SK-N-SH treated with all-trans-retinoic acid at 6 μM for 48 hours (cell line): ENCODE measurements around the gene TTC34.

ENCODE experiments used
- ATAC-seq: fragments of 200-7000 bp; cut with Tn5 transposase; 3 replicates; pipeline ENCODE4 v1.9.1; 2020; ENCODE audit warnings: mild to moderate bottlenecking, moderate library complexity
- CSDC2 ChIP-seq: fragments of 250-450 bp; sonication (Bioruptor Pico); IDR thresholded peaks from 2 replicates; pipeline ENCODE4 v1.5.0; 2020; ENCODE audit warnings: mild to moderate bottlenecking, moderate library complexity
- ISL1 ChIP-seq: fragments of 250-450 bp; sonication (Bioruptor Pico); IDR thresholded peaks from 2 replicates; pipeline ENCODE4 v2.1.2; 2022; ENCODE audit warnings: mild to moderate bottlenecking, moderate library complexity
- OSR1 ChIP-seq: fragments of 250-450 bp; sonication (Bioruptor Pico); IDR thresholded peaks from 2 replicates; pipeline ENCODE4 v1.8.0; 2022; ENCODE audit warnings: moderate library complexity, mild to moderate bottlenecking, inconsistent platforms
- RARB ChIP-seq: fragments of 250-450 bp; sonication (Bioruptor Pico); IDR thresholded peaks from 2 replicates; pipeline ENCODE4 v1.8.0; 2021; ENCODE audit warnings: mild to moderate bottlenecking, moderate library complexity
- SNAI2 ChIP-seq: fragments of 250-450 bp; sonication (Bioruptor Pico); IDR thresholded peaks from 2 replicates; pipeline ENCODE4 v1.5.0; 2020; ENCODE audit warnings: mild to moderate bottlenecking, moderate library complexity
- TCF4 ChIP-seq: fragments of 250-450 bp; sonication (Bioruptor Pico); IDR thresholded peaks from 2 replicates; pipeline ENCODE4 v1.8.0; 2021; ENCODE audit warnings: mild to moderate bottlenecking, moderate library complexity, borderline replicate concordance
- TOX ChIP-seq: fragments of 250-450 bp; sonication (Bioruptor Pico); IDR thresholded peaks from 2 replicates; pipeline ENCODE4 v1.8.0; 2021; ENCODE audit warnings: mild to moderate bottlenecking, moderate library complexity, borderline replicate concordance
- TSHZ2 ChIP-seq: fragments of 250-450 bp; sonication (Bioruptor Pico); IDR thresholded peaks from 2 replicates; pipeline ENCODE4 v1.5.0; 2020; ENCODE audit warnings: mild to moderate bottlenecking, moderate library complexity
- ZC3H10 ChIP-seq: fragments of 250-450 bp; sonication (Bioruptor Pico); IDR thresholded peaks from 2 replicates; pipeline ENCODE4 v1.5.1; 2021; ENCODE audit warnings: mild to moderate bottlenecking, moderate library complexity
- ZFP3 ChIP-seq: fragments of 250-450 bp; sonication (Bioruptor Pico); IDR thresholded peaks from 2 replicates; pipeline ENCODE4 v1.5.0; 2020; ENCODE audit warnings: mild to moderate bottlenecking, moderate library complexity
- ZNF70 ChIP-seq: fragments of 450-650 bp; formaldehyde crosslinking; IDR thresholded peaks from 2 replicates; pipeline ENCODE4 v1.5.0; 2020; ENCODE audit warnings: mild to moderate bottlenecking, moderate library complexity
- ZNF8 ChIP-seq: fragments of 450-650 bp; formaldehyde crosslinking; IDR thresholded peaks from 2 replicates; pipeline ENCODE4 v1.5.0; 2020; ENCODE audit warnings: mild to moderate bottlenecking, moderate library complexity
- TF ChIP-seq, protein P1 (sequence below): fragments of 250-450 bp; sonication (Bioruptor Pico); IDR thresholded peaks from 2 replicates; pipeline ENCODE4 v1.5.1; 2021; ENCODE audit warnings: mild to moderate bottlenecking, moderate library complexity
- TF ChIP-seq, protein P2 (sequence below): fragments of 250-450 bp; sonication (Bioruptor Pico); IDR thresholded peaks from 2 replicates; pipeline ENCODE4 v1.8.0; 2021; ENCODE audit warnings: low read depth, mild to moderate bottlenecking, moderate library complexity, borderline replicate concordance

TTC34 gene

GRCh38 chr1:2819429-2819828 lies 17.9 kb upstream of the TTC34 start:
- no peak for ATAC-seq
- TF ChIP-seq, protein P1, sequence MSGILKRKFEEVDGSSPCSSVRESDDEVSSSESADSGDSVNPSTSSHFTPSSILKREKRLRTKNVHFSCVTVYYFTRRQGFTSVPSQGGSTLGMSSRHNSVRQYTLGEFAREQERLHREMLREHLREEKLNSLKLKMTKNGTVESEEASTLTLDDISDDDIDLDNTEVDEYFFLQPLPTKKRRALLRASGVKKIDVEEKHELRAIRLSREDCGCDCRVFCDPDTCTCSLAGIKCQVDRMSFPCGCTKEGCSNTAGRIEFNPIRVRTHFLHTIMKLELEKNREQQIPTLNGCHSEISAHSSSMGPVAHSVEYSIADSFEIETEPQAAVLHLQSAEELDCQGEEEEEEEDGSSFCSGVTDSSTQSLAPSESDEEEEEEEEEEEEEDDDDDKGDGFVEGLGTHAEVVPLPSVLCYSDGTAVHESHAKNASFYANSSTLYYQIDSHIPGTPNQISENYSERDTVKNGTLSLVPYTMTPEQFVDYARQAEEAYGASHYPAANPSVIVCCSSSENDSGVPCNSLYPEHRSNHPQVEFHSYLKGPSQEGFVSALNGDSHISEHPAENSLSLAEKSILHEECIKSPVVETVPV (CRISPR knock-in tag) = no peak
- TF ChIP-seq ISL1 (CRISPR knock-in tag) (no peak), CSDC2 (CRISPR knock-in tag) (no peak)
- TF ChIP-seq, protein P2, sequence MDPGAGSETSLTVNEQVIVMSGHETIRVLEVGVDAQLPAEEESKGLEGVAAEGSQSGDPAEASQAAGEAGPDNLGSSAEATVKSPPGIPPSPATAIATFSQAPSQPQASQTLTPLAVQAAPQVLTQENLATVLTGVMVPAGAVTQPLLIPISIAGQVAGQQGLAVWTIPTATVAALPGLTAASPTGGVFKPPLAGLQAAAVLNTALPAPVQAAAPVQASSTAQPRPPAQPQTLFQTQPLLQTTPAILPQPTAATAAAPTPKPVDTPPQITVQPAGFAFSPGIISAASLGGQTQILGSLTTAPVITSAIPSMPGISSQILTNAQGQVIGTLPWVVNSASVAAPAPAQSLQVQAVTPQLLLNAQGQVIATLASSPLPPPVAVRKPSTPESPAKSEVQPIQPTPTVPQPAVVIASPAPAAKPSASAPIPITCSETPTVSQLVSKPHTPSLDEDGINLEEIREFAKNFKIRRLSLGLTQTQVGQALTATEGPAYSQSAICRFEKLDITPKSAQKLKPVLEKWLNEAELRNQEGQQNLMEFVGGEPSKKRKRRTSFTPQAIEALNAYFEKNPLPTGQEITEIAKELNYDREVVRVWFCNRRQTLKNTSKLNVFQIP = no peak
- TF ChIP-seq, all 23 proteins: peak for 0

DNA sequence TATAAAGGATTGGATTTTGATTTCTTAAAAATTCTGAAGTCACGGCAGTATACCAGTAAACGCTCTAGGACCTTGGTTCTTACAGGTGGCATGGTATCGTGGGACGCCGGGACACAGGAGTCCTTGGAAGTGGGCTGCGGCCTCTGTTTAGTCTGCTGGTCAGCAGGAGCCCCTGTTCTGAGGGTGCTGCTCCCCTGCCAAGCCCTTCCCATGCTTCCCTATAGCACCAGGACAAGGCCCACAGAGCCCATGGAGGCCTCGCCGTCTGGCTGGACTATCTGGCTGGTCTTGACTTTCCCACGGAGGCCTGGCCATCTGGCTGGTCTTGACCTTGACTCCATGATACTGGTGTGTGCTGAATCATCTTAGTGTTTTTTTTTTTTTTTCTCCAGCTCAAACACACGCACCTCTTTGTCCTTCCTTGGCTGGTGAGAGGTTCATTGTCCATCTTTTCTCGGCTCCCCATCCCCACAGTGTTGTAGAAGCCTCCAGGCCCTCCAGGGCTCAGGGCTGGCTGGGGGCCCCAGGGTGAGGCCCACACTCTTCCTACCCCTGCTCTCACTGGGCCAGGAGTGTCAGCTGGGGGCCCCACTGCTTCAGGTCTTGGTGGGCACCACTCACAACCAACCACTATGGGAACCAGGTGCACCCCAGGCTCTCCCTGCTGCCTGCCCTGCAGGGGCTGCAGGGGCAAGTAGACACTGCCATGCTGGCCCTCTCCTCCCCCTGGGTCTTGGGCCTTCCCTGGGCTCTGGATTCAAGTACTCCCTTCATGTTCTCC lies 16.5 kb upstream of the TTC34 start:
- TF ChIP-seq ISL1 (CRISPR knock-in tag) (no peak), TSHZ2 (CRISPR knock-in tag) (no peak), TOX (no peak)
- ATAC-seq = no peak

- no peak for TF ChIP-seq CSDC2 (CRISPR knock-in tag)
- TF ChIP-seq, protein P1 (CRISPR knock-in tag) = no peak
- no peak for ATAC-seq
These were observed 15.3 kb upstream of the TTC34 start for GRCh38 chr1:2816786-2817185.

- TF ChIP-seq OSR1 (CRISPR knock-in tag) (no peak), ZNF8 (no peak), ZFP3 (no peak), SNAI2 (CRISPR knock-in tag) (no peak), CSDC2 (CRISPR knock-in tag) (no peak), TCF4 (CRISPR knock-in tag) (no peak), TSHZ2 (CRISPR knock-in tag) (no peak), ZC3H10 (CRISPR knock-in tag) (no peak), RARB (CRISPR knock-in tag) (no peak), ZNF70 (CRISPR knock-in tag) (no peak)
- TF ChIP-seq, protein P1 (CRISPR knock-in tag) = no peak
- no peak for ATAC-seq
These were observed 14.1 kb upstream of the TTC34 start for GRCh38 chr1:2815551-2815950.
